ENCODE results near the gene ADGRG3.

The ADGRG3 gene

GRCh38 chr16:57684626-57685358 lies 16.7 kb downstream of the ADGRG3 start:
- no peak overlapping the region for H3K4me3 ChIP-seq (ENCODE audit: low read depth, low read length)
- CTCF ChIA-PET: no interaction called here
- DNase-seq (ENCODE audit: low read depth, low spot score): no peak
- no peak for TF ChIP-seq CTCF (IDR thresholded peaks at IDR 0.05; ENCODE audit: insufficient read depth, low read length, missing control alignments)
- POLR2A ChIA-PET: no interaction called here

- H3K4me3 ChIP-seq (ENCODE audit: low read depth, low read length): no peak overlapping the region
- CTCF ChIA-PET: no interaction called here
- TF ChIP-seq CTCF (IDR thresholded peaks at IDR 0.05; ENCODE audit: insufficient read depth, low read length, missing control alignments): no peak
- POLR2A ChIA-PET: no interaction called here
- no peak for DNase-seq (ENCODE audit: low read depth, low spot score)
Observed at GRCh38 chr16:57685633-57686032, 17.5 kb downstream of the ADGRG3 start.

GRCh38 chr16:57686577-57686976 lies 18.5 kb downstream of the ADGRG3 start:
- POLR2A ChIA-PET: no interaction called here
- TF ChIP-seq CTCF (IDR thresholded peaks at IDR 0.05; ENCODE audit: insufficient read depth, low read length, missing control alignments): no peak
- CTCF ChIA-PET: interaction anchor here (0.6 kb wide), 1 partner anchor 106 kb away, joined by 3 read pairs; no protein-coding TSS in a partner anchor
- DNase-seq (ENCODE audit: low read depth, low spot score): no peak
- no peak overlapping the region for H3K4me3 ChIP-seq (ENCODE audit: low read depth, low read length)

- CTCF ChIA-PET: no interaction called here
- TF ChIP-seq CTCF (IDR thresholded peaks at IDR 0.05; ENCODE audit: insufficient read depth, low read length, missing control alignments): no peak
- POLR2A ChIA-PET: no interaction called here
- no peak for DNase-seq (ENCODE audit: low read depth, low spot score)
- no peak overlapping the region for H3K4me3 ChIP-seq (ENCODE audit: low read depth, low read length)
Observed at GRCh38 chr16:57687363-57687929, 19.3 kb downstream of the ADGRG3 start.

- no peak for DNase-seq (ENCODE audit: low read depth, low spot score)
- no peak overlapping the region for H3K4me3 ChIP-seq (ENCODE audit: low read depth, low read length)
- ChIA-PET POLR2A (no interaction called here), CTCF (no interaction called here)
- TF ChIP-seq CTCF (IDR thresholded peaks at IDR 0.05; ENCODE audit: insufficient read depth, low read length, missing control alignments): no peak
Observed at GRCh38 chr16:57688487-57688986, 20.4 kb downstream of the ADGRG3 start.

GRCh38 chr16:57688987-57689761 lies 21.1 kb downstream of the ADGRG3 start:
- DNase-seq (ENCODE audit: low read depth, low spot score): no peak

More at GRCh38 chr16:57688987-57689761, 21.1 kb downstream of the ADGRG3 start:
- ChIA-PET CTCF (interaction anchor here (0.9 kb wide), 1 partner anchor 41 kb away, joined by 3 read pairs; no protein-coding TSS in a partner anchor), POLR2A (no interaction called here)
- no peak overlapping the region for H3K4me3 ChIP-seq (ENCODE audit: low read depth, low read length)
- no peak for TF ChIP-seq CTCF (IDR thresholded peaks at IDR 0.05; ENCODE audit: insufficient read depth, low read length, missing control alignments)
